Measurements from ENCODE around the gene RHBDD1.

DNA sequence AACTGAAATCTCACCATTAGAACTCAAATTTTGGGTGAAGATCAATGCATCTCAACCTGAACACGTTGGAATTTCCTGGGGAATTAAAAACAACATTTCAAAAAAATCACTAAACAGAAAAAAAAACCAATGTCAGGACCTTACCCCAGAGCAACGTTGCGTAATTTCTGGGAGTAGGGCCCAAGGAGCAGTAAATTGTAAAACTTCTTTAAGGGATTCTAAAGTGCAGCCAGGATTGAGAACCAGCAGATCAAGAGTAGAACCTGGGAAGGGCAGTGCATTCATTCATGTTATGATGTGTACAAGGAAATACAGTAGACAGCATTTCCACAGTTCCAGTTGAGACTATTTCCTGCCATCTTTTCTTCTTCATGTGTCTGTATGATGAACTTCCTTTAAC is 56.9 kb downstream of the RHBDD1 start:
- TF ChIP-seq POLR2A (IDR thresholded peaks at IDR 0.05): no peak
- TF ChIP-seq, protein P1, sequence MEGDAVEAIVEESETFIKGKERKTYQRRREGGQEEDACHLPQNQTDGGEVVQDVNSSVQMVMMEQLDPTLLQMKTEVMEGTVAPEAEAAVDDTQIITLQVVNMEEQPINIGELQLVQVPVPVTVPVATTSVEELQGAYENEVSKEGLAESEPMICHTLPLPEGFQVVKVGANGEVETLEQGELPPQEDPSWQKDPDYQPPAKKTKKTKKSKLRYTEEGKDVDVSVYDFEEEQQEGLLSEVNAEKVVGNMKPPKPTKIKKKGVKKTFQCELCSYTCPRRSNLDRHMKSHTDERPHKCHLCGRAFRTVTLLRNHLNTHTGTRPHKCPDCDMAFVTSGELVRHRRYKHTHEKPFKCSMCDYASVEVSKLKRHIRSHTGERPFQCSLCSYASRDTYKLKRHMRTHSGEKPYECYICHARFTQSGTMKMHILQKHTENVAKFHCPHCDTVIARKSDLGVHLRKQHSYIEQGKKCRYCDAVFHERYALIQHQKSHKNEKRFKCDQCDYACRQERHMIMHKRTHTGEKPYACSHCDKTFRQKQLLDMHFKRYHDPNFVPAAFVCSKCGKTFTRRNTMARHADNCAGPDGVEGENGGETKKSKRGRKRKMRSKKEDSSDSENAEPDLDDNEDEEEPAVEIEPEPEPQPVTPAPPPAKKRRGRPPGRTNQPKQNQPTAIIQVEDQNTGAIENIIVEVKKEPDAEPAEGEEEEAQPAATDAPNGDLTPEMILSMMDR (IDR thresholded peaks at IDR 0.05): no peak

All from uterus (tissue), 2 donors.